GM15510 (cell line): ENCODE results near the gene L1CAM.

ENCODE experiments used
- POLR2A ChIP-seq: IDR thresholded peaks from 3 replicates; pipeline ENCODE4 v1.6.1; 2011; ENCODE audit warnings: borderline replicate concordance; ENCODE audit not compliant: insufficient read length; ENCODE audit errors: extremely low read depth

Gene L1CAM

GRCh38 chrX:153885968-153886903 lies at the start of gene L1CAM:
Gene L1CAM (minus strand): TSS chrX:153886173. CDS start chrX:153875836, 10,337 bp downstream.
- TF ChIP-seq POLR2A, result no peak

- no peak for TF ChIP-seq POLR2A
These were observed 49.4 kb upstream of the L1CAM start for GRCh38 chrX:153935326-153935851.

- peak; percentile 57 for TF ChIP-seq POLR2A
These were observed 48.9 kb upstream of the L1CAM start, which contains the start of gene NAA10 for GRCh38 chrX:153934762-153935325. Gene NAA10 (minus strand): TSS chrX:153935037. CDS start chrX:153934904, 133 bp downstream.

- no peak for TF ChIP-seq POLR2A
These were observed 48.3 kb upstream of the L1CAM start for GRCh38 chrX:153934148-153934761.

GRCh38 chrX:153933748-153934147 lies 47.8 kb upstream of the L1CAM start:
- TF ChIP-seq POLR2A, result no peak

- no peak for TF ChIP-seq POLR2A
These were observed 46.4 kb upstream of the L1CAM start for GRCh38 chrX:153932220-153932915.

- no peak for TF ChIP-seq POLR2A
These were observed 45.8 kb upstream of the L1CAM start for GRCh38 chrX:153931748-153932147.

- no peak for TF ChIP-seq POLR2A
These were observed 45.2 kb upstream of the L1CAM start for GRCh38 chrX:153931151-153931550.

GRCh38 chrX:153930011-153930910 lies 44.3 kb upstream of the L1CAM start:
- no peak for TF ChIP-seq POLR2A

GRCh38 chrX:153929576-153929975 lies 43.6 kb upstream of the L1CAM start:
- no peak for TF ChIP-seq POLR2A

GRCh38 chrX:153928846-153929245 lies 42.9 kb upstream of the L1CAM start:
- no peak for TF ChIP-seq POLR2A

GRCh38 chrX:153927922-153928760 lies 42.2 kb upstream of the L1CAM start:
- TF ChIP-seq POLR2A, result peak; percentile 69

- no peak for TF ChIP-seq POLR2A
These were observed 41.6 kb upstream of the L1CAM start for GRCh38 chrX:153927672-153927921.
